ENCODE data around the gene ENAH.

Gene ENAH

DNA sequence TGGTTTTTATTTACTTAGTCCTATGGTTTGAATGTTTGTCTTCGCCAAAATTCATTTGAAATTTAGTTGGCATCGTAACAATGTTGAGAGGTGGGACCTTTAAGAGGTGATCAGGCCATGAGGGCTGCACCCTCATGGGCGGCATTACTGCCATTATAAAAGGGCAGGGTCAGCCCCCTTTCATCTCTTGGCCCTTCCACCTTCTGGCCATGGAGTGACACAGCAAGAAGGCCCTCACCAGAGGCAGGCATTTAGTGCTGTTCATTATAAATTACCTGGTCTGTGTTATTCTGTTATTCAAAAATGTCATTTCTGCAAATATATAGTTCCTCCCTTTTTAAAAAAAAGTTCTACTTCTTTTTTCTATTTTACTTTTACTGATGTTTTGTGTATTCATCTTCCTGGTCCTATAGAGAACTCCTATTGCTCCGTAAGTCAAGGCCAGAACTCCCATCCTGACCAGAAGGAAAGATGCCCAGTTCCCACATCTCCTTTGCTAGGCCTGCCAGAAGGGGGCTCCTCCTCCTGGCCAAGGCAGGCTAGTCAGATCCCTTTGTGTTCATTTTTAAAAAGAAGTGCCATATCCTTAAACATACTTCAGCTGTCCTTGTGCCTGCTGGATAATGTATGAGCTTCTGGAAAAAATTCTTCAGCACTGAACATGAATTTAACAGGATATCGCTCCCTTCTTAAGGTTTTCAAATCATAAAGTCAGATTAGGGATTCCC lies 215.0 kb downstream of the ENAH start:
- Histone ChIP-seq H3K27ac (ENCODE audit: low read depth, low read length) (peak overlapping the region; percentile 23), H4K20me1 (ENCODE audit: low read depth, low read length) (no peaks in the 10 kb centered on the region), H3F3A (ENCODE audit: insufficient read depth) (peaks cover 35% of the 10 kb centered on the region), H3K9me3 (ENCODE audit: insufficient read depth, low read length) (no peaks in the 10 kb centered on the region), H3K9me2 (replicated peaks; ENCODE audit: insufficient read depth, low read length) (no peaks in the 10 kb centered on the region), H2AFZ (ENCODE audit: low read depth, low read length, severe bottlenecking) (no peak overlapping the region), H3K4me2 (ENCODE audit: low read depth, low read length, poor library complexity, severe bottlenecking) (no peak overlapping the region), H3K79me2 (ENCODE audit: insufficient read depth, low read length) (no peaks in the 10 kb centered on the region), H3K36me3 (ENCODE audit: low read length) (no peaks in the 10 kb centered on the region), H3K27me3 (ENCODE audit: low read length) (no peaks in the 10 kb centered on the region), H3K4me3 (ENCODE audit: insufficient read depth, low read length, poor library complexity, severe bottlenecking) (no peak overlapping the region), H3K9ac (ENCODE audit: low read length) (no peak overlapping the region)
- TF ChIP-seq EZH2phosphoT487 (conservative IDR thresholded peaks at IDR 0.05; ENCODE audit: low read length), result no peak
- TF ChIP-seq, protein P1, sequence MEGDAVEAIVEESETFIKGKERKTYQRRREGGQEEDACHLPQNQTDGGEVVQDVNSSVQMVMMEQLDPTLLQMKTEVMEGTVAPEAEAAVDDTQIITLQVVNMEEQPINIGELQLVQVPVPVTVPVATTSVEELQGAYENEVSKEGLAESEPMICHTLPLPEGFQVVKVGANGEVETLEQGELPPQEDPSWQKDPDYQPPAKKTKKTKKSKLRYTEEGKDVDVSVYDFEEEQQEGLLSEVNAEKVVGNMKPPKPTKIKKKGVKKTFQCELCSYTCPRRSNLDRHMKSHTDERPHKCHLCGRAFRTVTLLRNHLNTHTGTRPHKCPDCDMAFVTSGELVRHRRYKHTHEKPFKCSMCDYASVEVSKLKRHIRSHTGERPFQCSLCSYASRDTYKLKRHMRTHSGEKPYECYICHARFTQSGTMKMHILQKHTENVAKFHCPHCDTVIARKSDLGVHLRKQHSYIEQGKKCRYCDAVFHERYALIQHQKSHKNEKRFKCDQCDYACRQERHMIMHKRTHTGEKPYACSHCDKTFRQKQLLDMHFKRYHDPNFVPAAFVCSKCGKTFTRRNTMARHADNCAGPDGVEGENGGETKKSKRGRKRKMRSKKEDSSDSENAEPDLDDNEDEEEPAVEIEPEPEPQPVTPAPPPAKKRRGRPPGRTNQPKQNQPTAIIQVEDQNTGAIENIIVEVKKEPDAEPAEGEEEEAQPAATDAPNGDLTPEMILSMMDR (IDR thresholded peaks at IDR 0.05; ENCODE audit: insufficient read depth, low read length, poor library complexity, severe bottlenecking), result no peak
